AG08395 (cell line): ENCODE measurements around the gene PHOSPHO1.
"Not testable (repeated sequence)": the region's sequence is repeated elsewhere in the genome, so short reads cannot be mapped to it uniquely, and the experiment has no call there.

Source experiments
- DNase-seq: peaks from one replicate; pipeline ENCODE4 v3.0.0; 2012; ENCODE audit warnings: mixed read lengths, low spot score

PHOSPHO1 gene

GRCh38 chr17:49193513-49194296 is 36.9 kb downstream of the PHOSPHO1 start:
- peak; percentile 54 for DNase-seq

- peak; percentile 59 for DNase-seq
Measured at GRCh38 chr17:49191917-49192741, 38.5 kb downstream of the PHOSPHO1 start.

- no peak for DNase-seq
Measured at GRCh38 chr17:49191409-49191916, 39.1 kb downstream of the PHOSPHO1 start.

- no peak for DNase-seq
Measured at GRCh38 chr17:49190932-49191331, 39.7 kb downstream of the PHOSPHO1 start.

- no peak for DNase-seq
Measured at GRCh38 chr17:49187301-49187700, 43.3 kb downstream of the PHOSPHO1 start.

GRCh38 chr17:49185381-49185780 is 45.2 kb downstream of the PHOSPHO1 start:
- not testable (repeated sequence) for DNase-seq

GRCh38 chr17:49184522-49184921 is 46.1 kb downstream of the PHOSPHO1 start:
- DNase-seq = not testable (repeated sequence)

- no peak for DNase-seq
Measured at GRCh38 chr17:49183801-49184200, 46.8 kb downstream of the PHOSPHO1 start.

GRCh38 chr17:49183341-49183740 is 47.2 kb downstream of the PHOSPHO1 start:
- DNase-seq = no peak

- no peak for DNase-seq
Measured at GRCh38 chr17:49180998-49181635, 49.5 kb downstream of the PHOSPHO1 start.

GRCh38 chr17:49180303-49180702 is 50.3 kb downstream of the PHOSPHO1 start:
- peak; percentile 87 for DNase-seq

GRCh38 chr17:49175978-49176377 is 54.6 kb downstream of the PHOSPHO1 start:
- DNase-seq = not testable (repeated sequence)
